ENCODE data around the gene NEURL1B.

The NEURL1B gene

DNA sequence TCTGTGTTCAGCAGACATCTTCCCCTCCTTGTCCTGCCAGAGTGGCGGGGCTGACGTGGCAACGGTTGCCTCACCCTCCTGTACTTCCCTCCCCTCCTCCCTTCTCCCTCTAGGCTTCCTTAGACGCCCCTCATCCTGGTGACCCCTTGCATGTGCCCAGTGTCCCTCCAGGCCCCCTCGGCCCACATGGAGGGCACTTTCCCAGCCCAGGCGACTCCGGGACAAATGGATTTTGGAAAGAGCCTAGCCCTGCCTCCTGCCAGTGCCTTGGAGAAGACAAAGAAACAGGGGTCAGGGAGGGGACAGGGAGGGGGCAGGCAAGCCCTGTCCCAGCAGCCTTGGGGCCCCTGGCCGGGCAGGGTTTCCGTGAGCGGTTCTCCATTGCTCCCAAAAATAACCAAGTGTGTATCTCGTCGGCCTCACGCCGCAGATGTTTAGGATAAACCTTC, 38.3 kb upstream of the NEURL1B start:
- Histone ChIP-seq H3K4me3 (replicated peaks; ENCODE audit: insufficient read depth, low read length) (no peak overlapping the region), H3K27ac (replicated peaks) (no peak overlapping the region), H3K27me3 (ENCODE audit: insufficient read depth, poor library complexity, severe bottlenecking) (no peaks in the 10 kb centered on the region)
- TF ChIP-seq SPI1 (IDR thresholded peaks at IDR 0.05; ENCODE audit: borderline replicate concordance, low read depth) (no peak), POLR2AphosphoS5 (IDR thresholded peaks at IDR 0.05; ENCODE audit: low read depth) (no peak), CTCF (IDR thresholded peaks at IDR 0.05; ENCODE audit: insufficient read depth, low read length) (no peak), GABPA (IDR thresholded peaks at IDR 0.05; ENCODE audit: low read depth) (no peak)
- TF ChIP-seq, protein P1, sequence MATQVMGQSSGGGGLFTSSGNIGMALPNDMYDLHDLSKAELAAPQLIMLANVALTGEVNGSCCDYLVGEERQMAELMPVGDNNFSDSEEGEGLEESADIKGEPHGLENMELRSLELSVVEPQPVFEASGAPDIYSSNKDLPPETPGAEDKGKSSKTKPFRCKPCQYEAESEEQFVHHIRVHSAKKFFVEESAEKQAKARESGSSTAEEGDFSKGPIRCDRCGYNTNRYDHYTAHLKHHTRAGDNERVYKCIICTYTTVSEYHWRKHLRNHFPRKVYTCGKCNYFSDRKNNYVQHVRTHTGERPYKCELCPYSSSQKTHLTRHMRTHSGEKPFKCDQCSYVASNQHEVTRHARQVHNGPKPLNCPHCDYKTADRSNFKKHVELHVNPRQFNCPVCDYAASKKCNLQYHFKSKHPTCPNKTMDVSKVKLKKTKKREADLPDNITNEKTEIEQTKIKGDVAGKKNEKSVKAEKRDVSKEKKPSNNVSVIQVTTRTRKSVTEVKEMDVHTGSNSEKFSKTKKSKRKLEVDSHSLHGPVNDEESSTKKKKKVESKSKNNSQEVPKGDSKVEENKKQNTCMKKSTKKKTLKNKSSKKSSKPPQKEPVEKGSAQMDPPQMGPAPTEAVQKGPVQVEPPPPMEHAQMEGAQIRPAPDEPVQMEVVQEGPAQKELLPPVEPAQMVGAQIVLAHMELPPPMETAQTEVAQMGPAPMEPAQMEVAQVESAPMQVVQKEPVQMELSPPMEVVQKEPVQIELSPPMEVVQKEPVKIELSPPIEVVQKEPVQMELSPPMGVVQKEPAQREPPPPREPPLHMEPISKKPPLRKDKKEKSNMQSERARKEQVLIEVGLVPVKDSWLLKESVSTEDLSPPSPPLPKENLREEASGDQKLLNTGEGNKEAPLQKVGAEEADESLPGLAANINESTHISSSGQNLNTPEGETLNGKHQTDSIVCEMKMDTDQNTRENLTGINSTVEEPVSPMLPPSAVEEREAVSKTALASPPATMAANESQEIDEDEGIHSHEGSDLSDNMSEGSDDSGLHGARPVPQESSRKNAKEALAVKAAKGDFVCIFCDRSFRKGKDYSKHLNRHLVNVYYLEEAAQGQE (IDR thresholded peaks at IDR 0.05; ENCODE audit: insufficient replicate concordance, low read depth): no peak
- DNase-seq (ENCODE audit: low read depth in 1 of 2, low spot score in 1 of 2): no peak

GRCh38 chr5:172603251-172603806, 37.7 kb upstream of the NEURL1B start:
- no peaks in the 10 kb centered on the region for H3K27me3 ChIP-seq (ENCODE audit: insufficient read depth, poor library complexity, severe bottlenecking)
- TF ChIP-seq, protein P1 (IDR thresholded peaks at IDR 0.05; ENCODE audit: insufficient replicate concordance, low read depth): no peak
- TF ChIP-seq GABPA (IDR thresholded peaks at IDR 0.05; ENCODE audit: low read depth) (no peak), CTCF (IDR thresholded peaks at IDR 0.05; ENCODE audit: insufficient read depth, low read length) (no peak), SPI1 (IDR thresholded peaks at IDR 0.05; ENCODE audit: borderline replicate concordance, low read depth) (no peak), POLR2AphosphoS5 (IDR thresholded peaks at IDR 0.05; ENCODE audit: low read depth) (no peak)
- no peak overlapping the region for H3K4me3 ChIP-seq (replicated peaks; ENCODE audit: insufficient read depth, low read length)
- no peak overlapping the region for H3K27ac ChIP-seq (replicated peaks)
- DNase-seq (ENCODE audit: low read depth in 1 of 2, low spot score in 1 of 2): no peak

- no peak overlapping the region for H3K27ac ChIP-seq (replicated peaks)
- TF ChIP-seq GABPA (IDR thresholded peaks at IDR 0.05; ENCODE audit: low read depth) (no peak), POLR2AphosphoS5 (IDR thresholded peaks at IDR 0.05; ENCODE audit: low read depth) (no peak), CTCF (IDR thresholded peaks at IDR 0.05; ENCODE audit: insufficient read depth, low read length) (no peak), SPI1 (IDR thresholded peaks at IDR 0.05; ENCODE audit: borderline replicate concordance, low read depth) (no peak)
- TF ChIP-seq, protein P1 (IDR thresholded peaks at IDR 0.05; ENCODE audit: insufficient replicate concordance, low read depth): no peak
- DNase-seq (ENCODE audit: low read depth in 1 of 2, low spot score in 1 of 2): no peak
- H3K27me3 ChIP-seq (ENCODE audit: insufficient read depth, poor library complexity, severe bottlenecking): no peaks in the 10 kb centered on the region
- no peak overlapping the region for H3K4me3 ChIP-seq (replicated peaks; ENCODE audit: insufficient read depth, low read length)
Measured at GRCh38 chr5:172605466-172605865, 35.6 kb upstream of the NEURL1B start.

Data from HL-60 (cell line).